ENCODE results near the gene RIC8A. TPM values are rescaled to one million over a fixed set of nuclear protein-coding genes. Genes with fewer than 3 reads are reported as not detected.
"Not testable (repeated sequence)": the region's sequence is repeated elsewhere in the genome, so short reads cannot be mapped to it uniquely, and the experiment has no call there.

RIC8A gene
- total and polyA plus RNA-seq, 7 experiments from 2014 or later: 74.4 to 119 (median 92.0) TPM

GRCh38 chr11:192674-193128 lies 14.8 kb upstream of the RIC8A start, which contains the start of gene SCGB1C1:
TSS of gene SCGB1C1 (plus strand) at chr11:193078. CDS start at chr11:193100, 22 bp downstream.
- H3K27ac ChIP-seq (ENCODE audit: low read depth, low read length); ATAC-seq; DNase-seq; H3K9me3 Mint-ChIP-seq; H3K27me3 Mint-ChIP-seq; CTCF ChIA-PET; H3K4me3 ChIP-seq (ENCODE audit: low read length); H3K27me3 ChIP-seq (ENCODE audit: control insufficient read depth in 2 of 2, insufficient read depth in 2 of 2, low read length in 2 of 2); H3K4me1 ChIP-seq (ENCODE audit: control insufficient read depth in 2 of 2, insufficient read depth in 2 of 2, low read length in 2 of 2); H3K9me3 ChIP-seq (ENCODE audit: control insufficient read depth in 2 of 3, low read length in 3 of 3); H3K36me3 ChIP-seq (ENCODE audit: control insufficient read depth in 2 of 3, insufficient read depth in 3 of 3, low read length in 3 of 3); POLR2A ChIA-PET; H3K36me3 Mint-ChIP-seq: not testable (repeated sequence)
- intact Hi-C loops (cut with micrococcal nuclease): loop anchor here in 1 of 2 donors (5.0 kb wide), 1 partner anchor 260 kb away; the partner anchor contains the start of gene PTDSS2
- Mint-ChIP-seq H3K4me3 (peak within 1 kb of the TSS in 5 of 10 donors; percentile 38 to 67 (median 48)), H3K4me1 (peaks cover 0 to 15% (median 12%) of the 10 kb centered on the region in 7 donors), H3K27ac (peak within 1 kb of the TSS in 5 of 9 donors; percentile 39 to 77 (median 58))

- H3K27me3 ChIP-seq (ENCODE audit: control insufficient read depth in 2 of 2, insufficient read depth in 2 of 2, low read length in 2 of 2); H3K4me1 ChIP-seq (ENCODE audit: control insufficient read depth in 2 of 2, insufficient read depth in 2 of 2, low read length in 2 of 2); H3K36me3 ChIP-seq (ENCODE audit: control insufficient read depth in 2 of 3, insufficient read depth in 3 of 3, low read length in 3 of 3); CTCF ChIA-PET; H3K27ac ChIP-seq (ENCODE audit: low read depth, low read length); H3K9me3 Mint-ChIP-seq; ATAC-seq; H3K36me3 Mint-ChIP-seq; H3K9me3 ChIP-seq (ENCODE audit: control insufficient read depth in 2 of 3, low read length in 3 of 3); POLR2A ChIA-PET; H3K4me3 Mint-ChIP-seq; H3K27me3 Mint-ChIP-seq; H3K4me3 ChIP-seq (ENCODE audit: low read length): not testable (repeated sequence)
- DNase-seq: peak in 2 of 9 donors; percentile 5 to 19
- peaks cover 0 to 15% (median 12%) of the 10 kb centered on the region in 7 donors for H3K4me1 Mint-ChIP-seq
- intact Hi-C loops (cut with micrococcal nuclease): loop anchor here in 1 of 2 donors (5.0 kb wide), 1 partner anchor 259 kb away; the partner anchor contains the start of gene PTDSS2
- peak overlapping the region in 1 of 9 donors; percentile 52 for H3K27ac Mint-ChIP-seq
Measured at GRCh38 chr11:193481-193880, 14.0 kb upstream of the RIC8A start.

GRCh38 chr11:196786-197731 lies 10.4 kb upstream of the RIC8A start:
- Mint-ChIP-seq H3K27me3 (no peaks in the 10 kb centered on the region), H3K27ac (no peak overlapping the region), H3K9me3 (no peaks in the 10 kb centered on the region), H3K36me3 (peaks cover 0 to 4% (median 0%) of the 10 kb centered on the region in 5 donors), H3K4me1 (peaks cover 7 to 18% (median 16%) of the 10 kb centered on the region in 7 donors), H3K4me3 (no peak overlapping the region)
- Histone ChIP-seq H3K4me1 (ENCODE audit: control insufficient read depth in 2 of 2, insufficient read depth in 2 of 2, low read length in 2 of 2) (peaks cover 0 to 8% of the 10 kb centered on the region in 2 donors), H3K27me3 (ENCODE audit: control insufficient read depth in 2 of 2, insufficient read depth in 2 of 2, low read length in 2 of 2) (no peaks in the 10 kb centered on the region), H3K27ac (ENCODE audit: low read depth, low read length) (no peak overlapping the region), H3K36me3 (ENCODE audit: control insufficient read depth in 2 of 3, insufficient read depth in 3 of 3, low read length in 3 of 3) (no peaks in the 10 kb centered on the region), H3K9me3 (ENCODE audit: control insufficient read depth in 2 of 3, low read length in 3 of 3) (no peaks in the 10 kb centered on the region), H3K4me3 (ENCODE audit: low read length) (no peak overlapping the region)
- DNase-seq: peak in 2 of 9 donors; percentile 6 to 19
- ChIA-PET CTCF (no interaction called here), POLR2A (interaction anchor here (1.2 kb wide), 2 partner anchors 10 kb away, joined by 4 to 10 read pairs; partner anchors contain the start of genes BET1L and RIC8A)
- no peak for ATAC-seq
- intact Hi-C loops (cut with micrococcal nuclease): no loop called here

- intact Hi-C loops (cut with micrococcal nuclease): no loop called here
Measured at GRCh38 chr11:197741-198235, 9.7 kb upstream of the RIC8A start.

GRCh38 chr11:198236-198806 lies 9.2 kb upstream of the RIC8A start:
- peaks cover 0 to 6% (median 4%) of the 10 kb centered on the region in 5 donors for H3K36me3 Mint-ChIP-seq
- Histone ChIP-seq H3K4me1 (ENCODE audit: control insufficient read depth in 2 of 2, insufficient read depth in 2 of 2, low read length in 2 of 2) (peaks cover 0 to 19% of the 10 kb centered on the region in 2 donors), H3K4me3 (ENCODE audit: low read length) (no peak overlapping the region), H3K27ac (ENCODE audit: low read depth, low read length) (no peak overlapping the region), H3K36me3 (ENCODE audit: control insufficient read depth in 2 of 3, insufficient read depth in 3 of 3, low read length in 3 of 3) (peaks cover 0 to 3% (median 0%) of the 10 kb centered on the region in 3 experiments), H3K9me3 (ENCODE audit: control insufficient read depth in 2 of 3, low read length in 3 of 3) (no peaks in the 10 kb centered on the region), H3K27me3 (ENCODE audit: control insufficient read depth in 2 of 2, insufficient read depth in 2 of 2, low read length in 2 of 2) (no peaks in the 10 kb centered on the region)
- H3K27me3 Mint-ChIP-seq: no peaks in the 10 kb centered on the region
- DNase-seq: peak in 2 of 9 donors; percentile 6 to 20
- H3K4me3 Mint-ChIP-seq: no peak overlapping the region
- POLR2A ChIA-PET: interaction anchor here (0.6 to 1.2 kb wide), 2 partner anchors 9 to 144 kb away, joined by 3 to 4 read pairs; partner anchors contain the start of genes BET1L and RIC8A
- peaks cover 17 to 28% (median 25%) of the 10 kb centered on the region in 7 donors for H3K4me1 Mint-ChIP-seq
- no peak for ATAC-seq
- intact Hi-C loops (cut with micrococcal nuclease): no loop called here
- H3K27ac Mint-ChIP-seq: peak overlapping the region in 1 of 9 donors; percentile 58
- CTCF ChIA-PET: interaction anchor here (1.5 kb wide), 1 partner anchor 53 kb away, joined by 4 read pairs; no protein-coding TSS in a partner anchor
- no peaks in the 10 kb centered on the region for H3K9me3 Mint-ChIP-seq

More at GRCh38 chr11:197741-198235, 9.7 kb upstream of the RIC8A start:
- CTCF ChIA-PET: no interaction called here
- no peaks in the 10 kb centered on the region for H3K27me3 ChIP-seq (ENCODE audit: control insufficient read depth in 2 of 2, insufficient read depth in 2 of 2, low read length in 2 of 2)
- Mint-ChIP-seq H3K4me1 (peaks cover 12 to 22% (median 20%) of the 10 kb centered on the region in 7 donors), H3K27ac (no peak overlapping the region), H3K4me3 (no peak overlapping the region), H3K36me3 (peaks cover 0 to 4% (median 0%) of the 10 kb centered on the region in 5 donors), H3K9me3 (no peaks in the 10 kb centered on the region), H3K27me3 (no peaks in the 10 kb centered on the region)
- peaks cover 0 to 15% of the 10 kb centered on the region in 2 donors for H3K4me1 ChIP-seq (ENCODE audit: control insufficient read depth in 2 of 2, insufficient read depth in 2 of 2, low read length in 2 of 2)
- DNase-seq (peak in 2 of 9 donors; percentile 7 to 19), ATAC-seq (peak; percentile 12)
- H3K9me3 ChIP-seq (ENCODE audit: control insufficient read depth in 2 of 3, low read length in 3 of 3): no peaks in the 10 kb centered on the region
- POLR2A ChIA-PET: interaction anchor here (1.2 kb wide), 1 partner anchor 9 kb away, joined by 4 read pairs; the partner anchor contains the start of genes BET1L and RIC8A
- no peak overlapping the region for H3K27ac ChIP-seq (ENCODE audit: low read depth, low read length)
- no peak overlapping the region for H3K4me3 ChIP-seq (ENCODE audit: low read length)
- H3K36me3 ChIP-seq (ENCODE audit: control insufficient read depth in 2 of 3, insufficient read depth in 3 of 3, low read length in 3 of 3): no peaks in the 10 kb centered on the region

DNA sequence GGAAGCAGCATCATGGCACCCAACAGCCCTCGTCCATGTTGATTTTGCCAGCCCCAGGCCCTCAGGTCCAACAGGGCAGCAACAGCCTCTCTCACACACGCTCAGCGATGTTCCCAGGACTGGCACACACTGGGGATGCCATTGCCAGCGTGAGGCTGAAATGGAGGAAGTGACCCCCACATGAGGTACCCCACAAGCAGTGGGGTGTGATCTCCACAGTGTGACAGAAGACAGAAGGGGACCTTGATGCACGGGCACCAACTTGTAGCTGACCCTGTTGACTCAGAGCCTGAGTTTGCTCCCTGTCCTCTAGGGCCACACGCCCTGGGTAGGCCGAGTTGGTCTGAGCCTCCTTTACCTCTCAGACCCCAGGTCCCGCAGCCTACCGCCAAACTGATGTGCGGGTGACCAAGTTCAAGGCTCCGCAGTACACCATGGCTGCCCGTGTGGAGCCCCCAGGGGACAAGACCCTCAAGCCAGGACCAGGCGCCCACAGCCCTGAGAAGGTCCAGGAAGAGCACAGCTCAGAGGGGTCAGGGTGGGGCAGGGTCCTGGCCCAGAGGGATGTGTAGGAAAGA lies 8.4 kb upstream of the RIC8A start:
- ATAC-seq (no peak), DNase-seq (peak in 1 of 9 donors; percentile 3)
- no peak overlapping the region for H3K27ac ChIP-seq (ENCODE audit: low read depth, low read length)
- Mint-ChIP-seq H3K4me1 (peaks cover 25 to 35% (median 33%) of the 10 kb centered on the region in 7 donors), H3K27me3 (no peaks in the 10 kb centered on the region), H3K36me3 (peaks cover 0 to 13% (median 4%) of the 10 kb centered on the region in 5 donors), H3K27ac (no peak overlapping the region), H3K4me3 (no peak overlapping the region), H3K9me3 (no peaks in the 10 kb centered on the region)
- H3K4me1 ChIP-seq (ENCODE audit: control insufficient read depth in 2 of 2, insufficient read depth in 2 of 2, low read length in 2 of 2): peaks cover 2 to 27% of the 10 kb centered on the region in 2 donors
- no peak overlapping the region for H3K4me3 ChIP-seq (ENCODE audit: low read length)
- no peaks in the 10 kb centered on the region for H3K27me3 ChIP-seq (ENCODE audit: control insufficient read depth in 2 of 2, insufficient read depth in 2 of 2, low read length in 2 of 2)
- no peaks in the 10 kb centered on the region for H3K9me3 ChIP-seq (ENCODE audit: control insufficient read depth in 2 of 3, low read length in 3 of 3)
- intact Hi-C loops (cut with micrococcal nuclease): no loop called here
- POLR2A ChIA-PET: interaction anchor here (0.6 to 0.9 kb wide), 2 partner anchors 36 to 143 kb away, joined by 3 read pairs; no protein-coding TSS in a partner anchor
- CTCF ChIA-PET: interaction anchor here (0.8 to 1.5 kb wide), 2 partner anchors 52 to 106 kb away, joined by 3 to 4 read pairs; no protein-coding TSS in a partner anchor
- H3K36me3 ChIP-seq (ENCODE audit: control insufficient read depth in 2 of 3, insufficient read depth in 3 of 3, low read length in 3 of 3): peaks cover 2 to 11% (median 4%) of the 10 kb centered on the region in 3 experiments

Measured in naive thymus-derived CD4-positive, alpha-beta T cell (primary cell).